GM23338 (cell line): ENCODE measurements around the gene BIRC5.

Source experiments
- CTCF ChIP-seq, 2 experiments: fragments of 200-600 bp in 1 of 2; sonication (generic) in 1 of 2; conservative IDR thresholded peaks; 2 replicates each; pipeline versions ENCODE4 v1.5.1 to v1.6.1; 2016 to 2017; ENCODE audit warnings: antibody characterized with exemption in 2 of 2, low read depth in 2 of 2, mild to moderate bottlenecking in 2 of 2, moderate library complexity in 1 of 2
- EZH2 ChIP-seq: fragments of 200-600 bp; sonication (generic); IDR thresholded peaks from one replicate; pipeline ENCODE4 v1.8.0; 2017; ENCODE audit warnings: antibody characterized with exemption, mild to moderate bottlenecking, low read depth; ENCODE audit not compliant: unreplicated experiment
- EZH2phosphoT487 ChIP-seq: fragments of 200-600 bp; sonication (generic); IDR thresholded peaks from one replicate; pipeline ENCODE4 v1.8.1; 2018; ENCODE audit warnings: antibody characterized with exemption; ENCODE audit not compliant: unreplicated experiment
- POLR2AphosphoS5 ChIP-seq: IDR thresholded peaks from 2 replicates; pipeline ENCODE4 v1.6.1; 2016; ENCODE audit warnings: antibody characterized with exemption, low read depth
- TF ChIP-seq, protein P1 (sequence below): IDR thresholded peaks from one replicate; pipeline ENCODE4 v1.6.1; 2018; ENCODE audit warnings: antibody characterized with exemption; ENCODE audit not compliant: unreplicated experiment

- TF ChIP-seq EZH2phosphoT487 = no peak
- no peak for TF ChIP-seq CTCF (conservative IDR thresholded peaks at IDR 0.05; ENCODE audit: low read depth in 2 of 2)
- TF ChIP-seq EZH2 = no peak
- TF ChIP-seq POLR2AphosphoS5 = no peak
- TF ChIP-seq, protein P1, sequence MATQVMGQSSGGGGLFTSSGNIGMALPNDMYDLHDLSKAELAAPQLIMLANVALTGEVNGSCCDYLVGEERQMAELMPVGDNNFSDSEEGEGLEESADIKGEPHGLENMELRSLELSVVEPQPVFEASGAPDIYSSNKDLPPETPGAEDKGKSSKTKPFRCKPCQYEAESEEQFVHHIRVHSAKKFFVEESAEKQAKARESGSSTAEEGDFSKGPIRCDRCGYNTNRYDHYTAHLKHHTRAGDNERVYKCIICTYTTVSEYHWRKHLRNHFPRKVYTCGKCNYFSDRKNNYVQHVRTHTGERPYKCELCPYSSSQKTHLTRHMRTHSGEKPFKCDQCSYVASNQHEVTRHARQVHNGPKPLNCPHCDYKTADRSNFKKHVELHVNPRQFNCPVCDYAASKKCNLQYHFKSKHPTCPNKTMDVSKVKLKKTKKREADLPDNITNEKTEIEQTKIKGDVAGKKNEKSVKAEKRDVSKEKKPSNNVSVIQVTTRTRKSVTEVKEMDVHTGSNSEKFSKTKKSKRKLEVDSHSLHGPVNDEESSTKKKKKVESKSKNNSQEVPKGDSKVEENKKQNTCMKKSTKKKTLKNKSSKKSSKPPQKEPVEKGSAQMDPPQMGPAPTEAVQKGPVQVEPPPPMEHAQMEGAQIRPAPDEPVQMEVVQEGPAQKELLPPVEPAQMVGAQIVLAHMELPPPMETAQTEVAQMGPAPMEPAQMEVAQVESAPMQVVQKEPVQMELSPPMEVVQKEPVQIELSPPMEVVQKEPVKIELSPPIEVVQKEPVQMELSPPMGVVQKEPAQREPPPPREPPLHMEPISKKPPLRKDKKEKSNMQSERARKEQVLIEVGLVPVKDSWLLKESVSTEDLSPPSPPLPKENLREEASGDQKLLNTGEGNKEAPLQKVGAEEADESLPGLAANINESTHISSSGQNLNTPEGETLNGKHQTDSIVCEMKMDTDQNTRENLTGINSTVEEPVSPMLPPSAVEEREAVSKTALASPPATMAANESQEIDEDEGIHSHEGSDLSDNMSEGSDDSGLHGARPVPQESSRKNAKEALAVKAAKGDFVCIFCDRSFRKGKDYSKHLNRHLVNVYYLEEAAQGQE = no peak
Measured at GRCh38 chr17:78255029-78255656, 41.1 kb downstream of the BIRC5 start.
